ENCODE measurements around the gene SLC7A9.
"Not testable (repeated sequence)": the region's sequence is repeated elsewhere in the genome, so short reads cannot be mapped to it uniquely, and the experiment has no call there.

The SLC7A9 gene

GRCh38 chr19:32862741-32863140 lies 6.8 kb downstream of the SLC7A9 start:
- DNase-seq: no peak

- DNase-seq: no peak
These were observed 7.4 kb downstream of the SLC7A9 start for GRCh38 chr19:32862173-32862572.

- no peak for DNase-seq
These were observed 8.0 kb downstream of the SLC7A9 start for GRCh38 chr19:32861596-32861995.

DNA sequence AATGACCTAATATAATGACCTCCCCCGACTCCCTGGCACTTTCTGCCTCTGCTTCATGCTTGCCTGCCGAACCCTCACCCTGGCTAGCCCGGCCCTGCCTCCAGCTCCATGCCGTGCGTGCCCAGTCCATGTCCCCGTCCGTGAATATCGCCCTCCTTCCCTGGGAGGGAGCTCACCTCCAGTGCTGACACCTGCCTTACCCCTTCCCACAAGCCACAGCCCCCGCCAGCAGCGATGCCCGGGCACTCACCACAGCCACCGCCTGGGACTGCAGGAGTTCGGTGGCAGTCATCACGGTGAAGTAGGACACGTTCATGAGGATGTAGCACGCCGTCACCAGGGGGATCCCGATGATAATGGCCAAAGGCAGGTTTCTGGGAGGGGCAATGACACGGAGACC lies 10.0 kb downstream of the SLC7A9 start:
- DNase-seq: no peak

GRCh38 chr19:32858559-32858958 lies 11.0 kb downstream of the SLC7A9 start:
- no peak for DNase-seq

DNA sequence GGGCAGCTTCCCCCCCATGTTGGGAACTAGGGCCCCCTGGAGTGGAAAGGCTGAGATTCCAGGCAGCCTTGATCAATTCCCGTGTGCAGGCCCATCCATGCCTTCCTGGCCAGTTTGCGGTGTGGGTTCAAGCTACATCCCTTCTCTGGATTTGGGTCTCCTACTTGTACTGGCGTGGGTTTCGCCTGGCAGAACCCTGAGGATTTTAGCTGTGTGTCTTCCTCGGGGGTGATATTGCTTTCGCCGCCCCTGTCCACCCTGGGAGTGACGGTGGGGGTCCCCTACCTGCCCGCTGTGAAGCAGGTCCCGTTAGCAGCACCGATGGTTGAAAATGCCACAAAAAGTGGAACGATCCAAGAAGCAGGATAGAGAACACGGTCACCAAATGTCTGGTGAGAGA lies 11.4 kb downstream of the SLC7A9 start:
- no peak for DNase-seq

- no peak for DNase-seq
These were observed 12.0 kb downstream of the SLC7A9 start for GRCh38 chr19:32857584-32857983.

DNA sequence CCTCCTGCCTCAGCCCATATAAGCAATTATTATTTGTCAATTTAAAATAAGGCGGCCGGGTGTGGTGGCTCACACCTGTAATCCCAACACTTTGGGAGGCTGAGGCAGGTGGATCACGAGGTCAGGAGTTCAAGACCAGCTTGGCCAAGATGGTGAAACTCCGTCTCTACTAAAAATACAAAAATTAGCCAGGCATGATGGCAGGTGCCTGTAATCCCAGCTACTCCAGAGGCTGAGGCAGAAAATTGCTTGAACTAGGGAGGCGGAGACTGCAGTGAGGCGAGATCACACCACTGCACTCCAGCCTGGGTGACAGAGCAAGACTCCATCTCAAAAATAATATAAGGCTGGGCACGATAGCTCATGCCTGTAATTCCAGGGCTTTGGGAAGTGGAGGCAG lies 12.7 kb downstream of the SLC7A9 start:
- not testable (repeated sequence) for DNase-seq

DNA sequence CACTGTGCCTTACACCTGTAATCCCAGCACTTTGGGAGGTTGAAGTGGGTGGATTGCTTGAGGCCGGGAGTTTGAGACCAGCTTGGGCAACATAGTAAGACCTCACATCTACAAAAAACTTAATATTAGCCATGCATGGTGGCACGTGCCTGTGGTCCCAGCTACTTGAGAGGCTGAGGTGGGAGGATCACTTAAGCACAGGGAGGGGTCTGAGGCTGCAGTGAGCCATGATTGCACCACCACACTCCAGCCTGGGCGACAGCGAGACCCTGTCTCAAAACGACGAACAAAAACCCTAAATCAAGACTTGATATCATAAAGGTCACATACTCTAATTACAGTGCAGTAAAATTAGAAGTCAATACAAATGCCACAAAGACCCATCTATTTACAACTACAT lies 17.4 kb downstream of the SLC7A9 start:
- no peak for DNase-seq

DNA sequence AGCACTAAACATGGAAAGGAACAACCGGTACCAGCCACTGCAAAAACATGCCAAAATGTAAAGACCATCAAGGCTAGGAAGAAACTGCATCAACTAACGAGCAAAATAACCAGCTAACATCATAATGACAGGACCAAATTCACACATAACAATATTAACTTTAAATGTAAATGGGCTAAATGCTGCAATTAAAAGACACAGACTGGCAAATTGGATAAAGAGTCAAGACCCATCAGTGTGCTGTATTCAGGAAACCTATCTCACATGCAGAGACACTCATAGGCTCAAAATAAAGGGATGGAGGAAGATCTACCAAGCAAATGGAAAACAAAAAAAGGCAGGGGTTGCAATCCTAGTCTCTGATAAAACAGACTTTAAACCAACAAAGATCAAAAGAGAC lies 21.5 kb downstream of the SLC7A9 start:
- not testable (repeated sequence) for DNase-seq

GRCh38 chr19:32843716-32844245 lies 25.8 kb downstream of the SLC7A9 start:
- no peak for DNase-seq

- DNase-seq: no peak
These were observed 27.5 kb downstream of the SLC7A9 start for GRCh38 chr19:32842061-32842460.

DNA sequence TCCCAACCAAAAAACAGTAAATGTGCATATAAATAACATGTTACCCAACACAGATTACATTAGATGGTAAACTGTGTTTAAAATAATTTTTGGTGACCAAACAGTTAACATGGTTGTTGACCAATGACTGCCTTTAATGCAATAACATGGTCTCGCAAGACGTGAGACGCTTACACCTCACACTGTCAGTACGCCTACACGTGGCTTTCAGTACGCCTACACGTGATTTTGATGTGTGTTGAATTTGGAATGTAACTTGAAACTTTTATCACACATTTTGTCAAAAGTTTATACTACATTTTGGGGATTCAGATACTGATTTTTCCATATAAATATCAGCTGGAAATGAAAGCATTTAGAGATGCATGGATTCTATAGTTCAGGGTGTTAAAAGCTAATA lies 32.0 kb downstream of the SLC7A9 start:
- DNase-seq: no peak

DNA sequence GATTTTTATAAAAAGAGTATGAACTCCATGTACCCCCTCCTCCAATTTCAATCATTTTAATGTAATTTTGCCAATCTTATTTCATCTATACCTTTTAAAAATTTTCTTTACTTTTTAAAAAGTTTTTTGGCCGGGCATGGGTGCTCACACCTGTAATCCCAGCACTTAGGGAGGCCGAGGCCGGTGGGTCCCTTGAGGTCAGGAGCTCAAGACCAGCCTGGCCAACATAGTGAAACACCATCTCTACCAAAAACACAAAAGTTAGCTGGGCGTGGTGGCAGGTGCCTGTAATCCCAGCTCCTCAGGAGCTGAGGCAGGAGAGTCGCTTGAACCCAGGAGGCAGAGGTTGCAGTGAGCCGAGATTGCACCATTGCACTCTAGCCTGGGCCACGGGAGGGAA lies 36.2 kb downstream of the SLC7A9 start:
- not testable (repeated sequence) for DNase-seq

DNA sequence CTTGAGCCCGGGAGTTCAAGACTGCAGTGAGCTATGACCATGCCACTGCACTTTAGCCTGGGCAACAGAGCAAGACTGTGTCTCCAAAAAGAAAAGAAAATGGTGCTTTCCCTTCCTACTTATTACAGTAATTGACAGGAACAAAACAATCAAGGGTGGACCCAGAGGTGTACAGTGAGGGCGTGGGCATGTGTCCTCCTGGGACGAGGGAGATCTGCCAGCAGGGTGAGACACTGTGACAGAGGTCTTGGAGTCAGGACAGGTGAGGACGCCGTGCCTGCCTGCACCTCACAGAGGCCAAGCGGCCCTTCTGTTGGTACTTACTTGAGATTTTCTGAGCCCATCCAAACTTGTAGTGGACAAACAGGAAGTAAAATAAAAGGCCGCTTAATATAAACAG lies 36.7 kb downstream of the SLC7A9 start:
- not testable (repeated sequence) for DNase-seq

DNA sequence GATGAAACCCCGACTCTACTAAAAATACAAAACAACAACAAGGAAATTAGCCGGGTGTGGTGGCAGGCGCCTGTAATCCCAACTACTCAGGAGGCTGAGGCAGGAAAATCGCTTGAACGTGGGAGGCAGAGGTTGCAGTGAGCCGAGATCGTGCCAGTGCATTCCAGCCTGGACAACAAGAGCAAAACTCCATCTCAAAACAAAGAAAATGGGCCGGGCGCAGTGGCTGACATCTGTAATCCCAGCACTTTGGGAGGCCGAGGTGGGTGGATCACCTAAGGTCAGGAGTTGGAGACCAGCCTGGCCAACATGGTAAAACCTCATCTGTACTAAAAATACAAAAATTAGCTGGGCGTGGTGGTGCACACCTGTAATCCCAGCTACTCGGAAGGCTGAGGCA lies 37.5 kb downstream of the SLC7A9 start:
- DNase-seq: not testable (repeated sequence)

DNA sequence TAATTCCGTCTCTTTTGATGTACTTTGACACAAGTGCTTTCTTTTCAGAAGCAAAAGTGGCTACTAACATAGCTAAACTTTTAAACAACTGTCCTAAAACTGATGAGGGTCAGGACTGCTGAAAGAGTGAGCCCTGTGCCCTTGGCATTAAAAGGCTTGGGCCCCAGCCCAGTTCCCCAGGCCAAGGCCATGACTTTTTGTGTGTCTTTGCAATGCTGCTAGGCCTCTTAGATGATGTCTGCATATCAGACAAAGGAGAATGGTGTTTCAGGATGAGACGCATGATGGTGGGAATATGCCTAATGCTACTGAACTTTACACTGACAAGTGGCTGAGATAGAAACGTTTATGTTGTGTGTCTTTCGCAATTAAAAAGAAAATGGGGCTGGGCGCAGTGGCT lies 38.0 kb downstream of the SLC7A9 start:
- no peak for DNase-seq

DNA sequence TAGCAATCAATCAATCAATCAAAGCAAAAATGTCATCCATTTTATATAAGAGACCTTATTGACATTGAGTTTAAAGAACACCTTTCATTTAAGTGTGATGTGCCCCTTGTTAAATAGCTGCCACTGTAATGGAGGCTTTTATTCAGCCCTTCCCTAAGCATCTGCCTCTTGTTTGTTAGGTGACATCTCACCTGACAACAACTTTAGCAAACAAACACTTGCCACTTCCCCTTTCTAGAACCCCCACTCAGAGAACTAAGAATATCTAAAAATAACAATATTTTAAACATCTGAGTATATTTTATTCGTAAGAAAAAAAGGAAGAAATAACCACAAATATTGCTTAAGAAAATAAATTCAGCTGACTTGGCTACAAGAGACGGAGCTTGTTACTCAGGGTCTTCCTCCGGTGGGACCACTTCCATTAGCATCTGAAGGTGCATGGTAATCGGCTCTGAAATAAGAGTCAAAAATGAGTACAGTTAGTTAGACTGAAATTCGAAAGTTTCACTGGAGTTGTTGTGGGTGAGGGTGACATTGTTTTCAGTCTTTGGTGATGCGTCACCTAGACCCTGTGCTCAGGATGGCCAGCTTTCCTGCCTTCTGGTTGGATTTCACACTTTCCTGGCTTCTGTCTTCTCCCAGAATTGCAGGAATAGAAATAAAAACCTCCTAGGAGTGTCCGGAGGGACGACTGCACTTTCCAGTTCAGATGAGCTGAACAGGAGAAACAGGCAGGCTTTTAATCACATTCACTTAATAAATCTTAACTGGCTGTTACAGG lies 39.1 kb downstream of the SLC7A9 start:
- no peak for DNase-seq

- DNase-seq: no peak
These were observed 40.1 kb downstream of the SLC7A9 start for GRCh38 chr19:32829345-32829896.

GRCh38 chr19:32828643-32829344 lies 40.8 kb downstream of the SLC7A9 start:
- DNase-seq: no peak

DNA sequence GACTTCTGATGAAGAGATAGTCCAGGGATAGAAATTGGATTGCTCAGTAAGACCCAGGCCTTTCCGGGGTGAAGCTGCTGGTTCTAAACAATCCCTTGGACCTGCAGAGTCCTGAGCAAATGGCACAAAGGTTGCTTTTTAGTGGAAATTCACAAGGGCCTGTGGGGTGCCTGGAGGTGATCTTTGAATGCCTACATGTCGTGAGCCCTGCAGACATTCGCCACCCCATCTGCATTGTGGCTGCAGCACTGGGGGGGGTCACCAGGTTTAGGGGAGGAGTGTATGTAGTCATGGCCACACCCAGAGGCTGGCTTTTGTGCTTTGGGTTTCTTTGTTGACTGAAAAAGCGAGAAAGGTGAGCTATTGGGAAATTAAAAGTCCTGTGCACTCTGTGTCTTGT lies 41.4 kb downstream of the SLC7A9 start:
- DNase-seq: no peak

GRCh38 chr19:32824916-32825608 lies 44.5 kb downstream of the SLC7A9 start:
- no peak for DNase-seq

DNA sequence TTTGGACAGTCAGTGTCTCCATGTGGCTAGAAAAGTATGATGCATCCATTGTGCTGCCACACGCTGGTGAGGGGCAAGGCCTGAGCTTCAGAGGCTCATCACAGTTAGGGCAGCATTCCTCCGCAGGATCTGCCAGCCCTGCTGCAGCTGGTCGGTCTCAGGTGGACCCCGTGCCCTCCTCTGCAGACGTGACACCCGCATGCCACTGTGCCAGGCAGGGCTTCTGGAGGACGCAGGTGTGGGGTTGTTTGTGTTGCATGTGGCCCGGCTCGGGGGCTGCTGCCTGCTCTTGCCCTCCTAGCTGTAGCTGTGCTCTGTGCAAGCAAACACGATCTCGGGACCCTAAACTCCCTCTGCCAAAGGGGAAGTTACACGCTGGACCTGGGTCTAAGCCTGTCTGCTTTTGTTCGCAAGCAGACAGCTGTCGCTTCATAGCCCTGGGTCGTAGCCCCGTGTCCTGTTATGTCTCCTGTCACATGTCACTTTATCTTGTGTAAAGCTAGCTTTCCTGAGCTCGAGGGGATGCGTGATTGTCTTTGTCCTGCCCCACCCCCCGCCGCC lies 45.3 kb downstream of the SLC7A9 start:
- no peak for DNase-seq
